Retinal pigment epithelial cell (primary cell): ENCODE measurements around the gene GALNT12.

ENCODE experiments used
- DNase-seq: peaks from one replicate; pipeline ENCODE4 v3.0.0-alpha.2; 2010; ENCODE audit warnings: low read depth
- H3K4me3 ChIP-seq: 2 replicates; pipeline ENCODE4 v1.5.1; 2011; ENCODE audit warnings: mild to moderate bottlenecking, low read length, control low read depth, moderate library complexity
- CTCF ChIP-seq: conservative IDR thresholded peaks from 2 replicates; pipeline ENCODE4 v1.5.1; 2011; ENCODE audit warnings: low read depth, low read length, control low read depth, inconsistent platforms

GALNT12 gene

GRCh38 chr9:98823666-98824334 lies 16.3 kb downstream of the GALNT12 start:
- no peak for TF ChIP-seq CTCF
- no peak for DNase-seq
- no peak overlapping the region for H3K4me3 ChIP-seq

- no peak for DNase-seq
- TF ChIP-seq CTCF = no peak
- no peak overlapping the region for H3K4me3 ChIP-seq
Measured at GRCh38 chr9:98825414-98825813, 17.9 kb downstream of the GALNT12 start.

- no peak for TF ChIP-seq CTCF
- no peak for DNase-seq
- no peak overlapping the region for H3K4me3 ChIP-seq
Measured at GRCh38 chr9:98826716-98827115, 19.2 kb downstream of the GALNT12 start.

GRCh38 chr9:98829766-98830165 lies 22.3 kb downstream of the GALNT12 start:
- DNase-seq = no peak
- no peak for TF ChIP-seq CTCF
- no peak overlapping the region for H3K4me3 ChIP-seq

GRCh38 chr9:98830554-98830953 lies 23.1 kb downstream of the GALNT12 start:
- no peak for TF ChIP-seq CTCF
- DNase-seq = no peak

GRCh38 chr9:98831696-98832095 lies 24.2 kb downstream of the GALNT12 start:
- H3K4me3 ChIP-seq = no peak overlapping the region
- TF ChIP-seq CTCF = no peak
- DNase-seq = no peak

More at GRCh38 chr9:98830554-98830953, 23.1 kb downstream of the GALNT12 start:
- no peak overlapping the region for H3K4me3 ChIP-seq

- TF ChIP-seq CTCF = no peak
- DNase-seq = no peak
- no peak overlapping the region for H3K4me3 ChIP-seq
Measured at GRCh38 chr9:98832768-98833089, 25.3 kb downstream of the GALNT12 start.
